Esophagus muscularis mucosa (tissue), 3 donors: ENCODE measurements around the gene ERI2.

Experiments
- POLR2AphosphoS5 ChIP-seq, 2 donors: sonication (generic); formaldehyde crosslinking; IDR thresholded peaks; one replicate each; pipeline ENCODE4 v1.6.1; 2017; ENCODE audit warnings: antibody characterized with exemption in 2 of 2
- TF ChIP-seq, protein P1 (sequence below), 3 experiments: fragments of 200-600 bp in 2 of 3; fragments of 450-650 bp in 1 of 3; sonication (generic) in 2 of 3; IDR thresholded peaks; one replicate each; pipeline ENCODE4 v1.5.1; 2017 to 2019; ENCODE audit warnings: antibody characterized with exemption in 3 of 3, mild to moderate bottlenecking in 2 of 3, moderate library complexity in 1 of 3

DNA sequence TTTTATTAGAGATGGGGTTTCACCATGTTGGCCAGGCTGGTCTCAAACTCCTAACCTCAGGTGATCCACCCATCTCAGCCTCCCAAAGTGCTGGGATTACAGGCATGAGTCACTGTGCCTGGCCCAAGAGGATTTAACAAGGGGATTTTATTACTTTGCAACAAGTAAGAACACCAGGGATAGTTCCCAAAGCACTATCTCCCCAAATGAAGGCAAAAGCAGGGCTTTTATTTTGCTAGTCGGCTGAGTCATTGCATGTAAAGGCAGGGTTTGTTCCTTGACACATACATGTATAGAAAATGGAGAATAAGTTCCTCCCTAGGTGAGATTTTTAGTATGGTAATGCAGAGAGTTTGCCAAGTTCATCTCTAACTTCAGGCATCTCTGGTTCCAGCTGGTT is 24.1 kb upstream of the ERI2 start:
- TF ChIP-seq, protein P1, sequence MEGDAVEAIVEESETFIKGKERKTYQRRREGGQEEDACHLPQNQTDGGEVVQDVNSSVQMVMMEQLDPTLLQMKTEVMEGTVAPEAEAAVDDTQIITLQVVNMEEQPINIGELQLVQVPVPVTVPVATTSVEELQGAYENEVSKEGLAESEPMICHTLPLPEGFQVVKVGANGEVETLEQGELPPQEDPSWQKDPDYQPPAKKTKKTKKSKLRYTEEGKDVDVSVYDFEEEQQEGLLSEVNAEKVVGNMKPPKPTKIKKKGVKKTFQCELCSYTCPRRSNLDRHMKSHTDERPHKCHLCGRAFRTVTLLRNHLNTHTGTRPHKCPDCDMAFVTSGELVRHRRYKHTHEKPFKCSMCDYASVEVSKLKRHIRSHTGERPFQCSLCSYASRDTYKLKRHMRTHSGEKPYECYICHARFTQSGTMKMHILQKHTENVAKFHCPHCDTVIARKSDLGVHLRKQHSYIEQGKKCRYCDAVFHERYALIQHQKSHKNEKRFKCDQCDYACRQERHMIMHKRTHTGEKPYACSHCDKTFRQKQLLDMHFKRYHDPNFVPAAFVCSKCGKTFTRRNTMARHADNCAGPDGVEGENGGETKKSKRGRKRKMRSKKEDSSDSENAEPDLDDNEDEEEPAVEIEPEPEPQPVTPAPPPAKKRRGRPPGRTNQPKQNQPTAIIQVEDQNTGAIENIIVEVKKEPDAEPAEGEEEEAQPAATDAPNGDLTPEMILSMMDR (IDR thresholded peaks at IDR 0.05) = no peak
- TF ChIP-seq POLR2AphosphoS5 (IDR thresholded peaks at IDR 0.05) = no peak
